GM23338 (cell line): Measurements from ENCODE around the gene ZNF525. TPM values are rescaled to one million over a fixed set of nuclear protein-coding genes. Genes with fewer than 3 reads are reported as not detected.

Source experiments
- polyA plus RNA-seq: library from polyadenylated mRNA; unstranded; fragments of >200 nt; fragmentation: Nextera tagmentation; extraction: Ambion mirVana; gene quantifications from 2 replicates; pipeline ENCODE4 v1.2.1, GENCODE V29; 2016
- small RNA-seq: library from RNA; depleted of rRNA; stranded (forward); fragments of <200 nt; gene quantifications from one replicate; pipeline ENCODE3, GENCODE V24; 2014; ENCODE audit warnings: low replicate concordance
- total RNA-seq: library from RNA; depleted of rRNA; stranded (reverse); fragments of >200 nt; shearing (Covaris generic); gene quantifications from 2 replicates; pipeline ENCODE4 v1.2.3, GENCODE V29; 2014; rRNA removed

Gene ZNF525
- total and polyA plus RNA-seq, 2 experiments from 2014 or later = 39.3 to 99.8 TPM

Small RNA genes within 50 kb of the gene (small RNA-seq; reads per million reads assigned to genes)
- gene RPL39P36 = not detected

Other genes with a start within 250 kb of the ZNF525 start
- 3.9 and 9.3 TPM in 2 replicates for gene ZNF415, start 232.8 kb upstream of the ZNF525 start, total RNA-seq
- gene ZNF415, start 232.8 kb upstream of the ZNF525 start, polyA plus RNA-seq = 7.9 and 9.2 TPM in 2 replicates
- 10.8 and 11.9 TPM in 2 replicates for gene ZNF347, start 206.7 kb upstream of the ZNF525 start, total RNA-seq
- 3.4 and 4.6 TPM in 2 replicates for gene ZNF347, start 206.7 kb upstream of the ZNF525 start, polyA plus RNA-seq
- gene ZNF665, start 172.3 kb upstream of the ZNF525 start, total RNA-seq = 3.5 and 5.4 TPM in 2 replicates
- gene ZNF665, start 172.3 kb upstream of the ZNF525 start, polyA plus RNA-seq = 1.9 and 3.1 TPM in 2 replicates
- 57.2 and 60.5 TPM in 2 replicates for gene ZNF677, start 110.8 kb upstream of the ZNF525 start, total RNA-seq
- 68.1 and 74.8 TPM in 2 replicates for gene ZNF677, start 110.8 kb upstream of the ZNF525 start, polyA plus RNA-seq
- gene VN1R2, start 107.4 kb upstream of the ZNF525 start, total RNA-seq = not detected in 2 replicates
- not detected in 2 replicates for gene VN1R2, start 107.4 kb upstream of the ZNF525 start, polyA plus RNA-seq
- gene VN1R4, start 98.0 kb upstream of the ZNF525 start, total RNA-seq = not detected in 2 replicates
- gene VN1R4, start 98.0 kb upstream of the ZNF525 start, polyA plus RNA-seq = not detected in 2 replicates
- 17.0 and 22.1 TPM in 2 replicates for gene ZNF845, start 32.0 kb upstream of the ZNF525 start, total RNA-seq
- gene ZNF845, start 32.0 kb upstream of the ZNF525 start, polyA plus RNA-seq = 4.3 and 5.5 TPM in 2 replicates
- 30.0 and 33.4 TPM in 2 replicates for gene ZNF765, start 29.4 kb downstream of the ZNF525 start, total RNA-seq
- gene ZNF765, start 29.4 kb downstream of the ZNF525 start, polyA plus RNA-seq = 9.8 and 10.3 TPM in 2 replicates
- 35.0 and 40.1 TPM in 2 replicates for gene ZNF761, start 66.3 kb downstream of the ZNF525 start, total RNA-seq
- 13.4 and 17.1 TPM in 2 replicates for gene ZNF761, start 66.3 kb downstream of the ZNF525 start, polyA plus RNA-seq
- gene ZNF813, start 102.0 kb downstream of the ZNF525 start, total RNA-seq = 29.3 and 30.9 TPM in 2 replicates
- gene ZNF813, start 102.0 kb downstream of the ZNF525 start, polyA plus RNA-seq = 5.3 and 6.4 TPM in 2 replicates
- gene ZNF331, start 172.4 kb downstream of the ZNF525 start, total RNA-seq = 33.7 and 36.2 TPM in 2 replicates
- gene ZNF331, start 172.4 kb downstream of the ZNF525 start, polyA plus RNA-seq = 32.7 and 46.5 TPM in 2 replicates